Fibroblast of lung (primary cell): ENCODE results near the gene SPACA7. TPM values are rescaled to one million over a fixed set of nuclear protein-coding genes. Genes with fewer than 3 reads are reported as not detected.

Experiments
- DNase-seq, 2 donors: peaks; one replicate each; pipeline versions ENCODE4 v3.0.0 to v3.0.0-alpha.2; 2010; ENCODE audit warnings: low read depth in 2 of 2
- H2AFZ ChIP-seq: 2 replicates; pipeline ENCODE4 v1.5.1; 2012; ENCODE audit warnings: low read length, control low read depth, inconsistent platforms
- H3K27ac ChIP-seq: 2 replicates; pipeline ENCODE4 v1.5.1; 2011; ENCODE audit warnings: low read length, control low read depth; ENCODE audit not compliant: insufficient read depth
- H3K27me3 ChIP-seq: 2 replicates; pipeline ENCODE4 v1.5.1; 2011; ENCODE audit warnings: mild to moderate bottlenecking, low read length; ENCODE audit not compliant: control insufficient read depth, insufficient read depth
- H3K36me3 ChIP-seq: 2 replicates; pipeline ENCODE4 v1.5.1; 2011; ENCODE audit warnings: low read length; ENCODE audit not compliant: control insufficient read depth, insufficient read depth
- H3K4me1 ChIP-seq: 2 replicates; pipeline ENCODE4 v1.5.1; 2011; ENCODE audit warnings: low read length; ENCODE audit not compliant: control insufficient read depth, insufficient read depth; ENCODE audit errors: extremely low read depth
- H3K4me2 ChIP-seq: 2 replicates; pipeline ENCODE4 v1.5.1; 2011; ENCODE audit warnings: low read length, control low read depth; ENCODE audit not compliant: insufficient read depth; ENCODE audit errors: extremely low read depth
- H3K4me3 ChIP-seq, 4 experiments: fragments of 200-600 bp in 1 of 4; sonication (generic) in 1 of 4; replicated peaks in 1 of 4; 2 replicates each; pipeline ENCODE4 v1.5.1; 2011 to 2016; ENCODE audit warnings: low read length in 4 of 4, low read depth in 3 of 4, mild to moderate bottlenecking in 3 of 4, control low read depth in 2 of 4, inconsistent platforms in 1 of 4, mixed read lengths in 1 of 4; ENCODE audit not compliant: insufficient read depth in 1 of 4; ENCODE audit errors: control extremely low read depth in 1 of 4
- H3K79me2 ChIP-seq: 2 replicates; pipeline ENCODE4 v1.5.1; 2012; ENCODE audit warnings: mild to moderate bottlenecking, low read length, inconsistent platforms; ENCODE audit not compliant: control insufficient read depth, insufficient read depth
- H3K9ac ChIP-seq: 2 replicates; pipeline ENCODE4 v1.5.1; 2011; ENCODE audit warnings: mild to moderate bottlenecking, low read length, control low read depth; ENCODE audit not compliant: insufficient read depth
- H3K9me3 ChIP-seq: 2 replicates; pipeline ENCODE4 v1.5.1; 2012; ENCODE audit warnings: low read depth, low read length; ENCODE audit not compliant: control insufficient read depth, insufficient read depth
- H4K20me1 ChIP-seq: 2 replicates; pipeline ENCODE4 v1.5.1; 2011; ENCODE audit warnings: low read length; ENCODE audit not compliant: control insufficient read depth, insufficient read depth; ENCODE audit errors: extremely low read depth
- EZH2 ChIP-seq: IDR thresholded peaks from 2 replicates; pipeline ENCODE4 v1.5.1; 2012; ENCODE audit warnings: low read length, control low read depth, mild to moderate bottlenecking; ENCODE audit errors: missing control alignments
- polyA plus RNA-seq, 2 donors: library from polyadenylated mRNA; depleted of rRNA in 1 of 2; stranded (reverse) in 1 of 2; unstranded in 1 of 2; fragments of >200 nt; gene quantifications; 2 replicates each; pipeline ENCODE4 v1.2.1, GENCODE V29; 2011 to 2012; ENCODE audit warnings: missing spikeins in 1 of 2
- total RNA-seq: library from RNA; depleted of rRNA; stranded (reverse); fragments of >200 nt; gene quantifications from 2 replicates; pipeline ENCODE4 v1.2.1, GENCODE V29; 2014
- TF ChIP-seq, protein P1 (sequence below), 2 donors: IDR thresholded peaks in 1 of 2; conservative IDR thresholded peaks in 1 of 2; 1 replicate in 1 of 2; 2 replicates in 1 of 2; pipeline ENCODE4 v1.5.1; 2011 to 2012; ENCODE audit warnings: low read length in 2 of 2, control low read depth in 1 of 2, inconsistent platforms in 1 of 2, low read depth in 1 of 2, mild to moderate bottlenecking in 1 of 2

The SPACA7 gene
- total and polyA plus RNA-seq, 2 donors (not counting 1 experiment from before 2014, with no cell fraction given), result not detected

DNA sequence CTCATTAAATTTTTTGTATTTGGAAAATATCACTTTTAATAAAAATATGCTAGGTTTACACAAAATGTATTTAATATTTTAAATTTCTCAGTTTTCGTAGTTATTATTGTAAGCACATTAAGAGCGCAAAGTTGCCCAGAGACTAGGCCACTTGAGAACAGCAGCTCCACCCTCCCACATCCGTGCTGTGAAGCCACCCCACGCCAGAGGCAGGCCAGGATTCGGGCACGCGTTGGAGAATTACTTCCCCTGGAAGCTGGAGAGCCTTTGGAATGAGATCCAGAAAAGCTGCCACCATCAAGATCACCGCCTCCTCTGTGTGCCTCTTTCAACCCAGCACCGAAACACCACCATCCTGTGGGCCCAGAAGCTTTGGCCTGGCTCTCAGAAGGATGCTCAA, 41.0 kb upstream of the SPACA7 start:
- no peaks in the 10 kb centered on the region for H3K4me1 ChIP-seq
- no peak overlapping the region for H3K27ac ChIP-seq
- no peak for DNase-seq
- H3K4me3 ChIP-seq, result no peak overlapping the region
- H2AFZ ChIP-seq, result no peak overlapping the region
- H3K9ac ChIP-seq, result no peak overlapping the region
- H3K4me2 ChIP-seq, result no peak overlapping the region
- no peaks in the 10 kb centered on the region for H3K9me3 ChIP-seq
- TF ChIP-seq, protein P1, sequence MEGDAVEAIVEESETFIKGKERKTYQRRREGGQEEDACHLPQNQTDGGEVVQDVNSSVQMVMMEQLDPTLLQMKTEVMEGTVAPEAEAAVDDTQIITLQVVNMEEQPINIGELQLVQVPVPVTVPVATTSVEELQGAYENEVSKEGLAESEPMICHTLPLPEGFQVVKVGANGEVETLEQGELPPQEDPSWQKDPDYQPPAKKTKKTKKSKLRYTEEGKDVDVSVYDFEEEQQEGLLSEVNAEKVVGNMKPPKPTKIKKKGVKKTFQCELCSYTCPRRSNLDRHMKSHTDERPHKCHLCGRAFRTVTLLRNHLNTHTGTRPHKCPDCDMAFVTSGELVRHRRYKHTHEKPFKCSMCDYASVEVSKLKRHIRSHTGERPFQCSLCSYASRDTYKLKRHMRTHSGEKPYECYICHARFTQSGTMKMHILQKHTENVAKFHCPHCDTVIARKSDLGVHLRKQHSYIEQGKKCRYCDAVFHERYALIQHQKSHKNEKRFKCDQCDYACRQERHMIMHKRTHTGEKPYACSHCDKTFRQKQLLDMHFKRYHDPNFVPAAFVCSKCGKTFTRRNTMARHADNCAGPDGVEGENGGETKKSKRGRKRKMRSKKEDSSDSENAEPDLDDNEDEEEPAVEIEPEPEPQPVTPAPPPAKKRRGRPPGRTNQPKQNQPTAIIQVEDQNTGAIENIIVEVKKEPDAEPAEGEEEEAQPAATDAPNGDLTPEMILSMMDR (conservative IDR thresholded peaks at IDR 0.05 in 1 of 2, IDR thresholded peaks at IDR 0.05 in 1 of 2; ENCODE audit: low read depth in 1 of 2, low read length in 2 of 2), result no peak
- TF ChIP-seq EZH2, result no peak
- H3K79me2 ChIP-seq, result no peaks in the 10 kb centered on the region
- H3K27me3 ChIP-seq, result no peaks in the 10 kb centered on the region
- H4K20me1 ChIP-seq, result no peaks in the 10 kb centered on the region
- no peaks in the 10 kb centered on the region for H3K36me3 ChIP-seq

DNA sequence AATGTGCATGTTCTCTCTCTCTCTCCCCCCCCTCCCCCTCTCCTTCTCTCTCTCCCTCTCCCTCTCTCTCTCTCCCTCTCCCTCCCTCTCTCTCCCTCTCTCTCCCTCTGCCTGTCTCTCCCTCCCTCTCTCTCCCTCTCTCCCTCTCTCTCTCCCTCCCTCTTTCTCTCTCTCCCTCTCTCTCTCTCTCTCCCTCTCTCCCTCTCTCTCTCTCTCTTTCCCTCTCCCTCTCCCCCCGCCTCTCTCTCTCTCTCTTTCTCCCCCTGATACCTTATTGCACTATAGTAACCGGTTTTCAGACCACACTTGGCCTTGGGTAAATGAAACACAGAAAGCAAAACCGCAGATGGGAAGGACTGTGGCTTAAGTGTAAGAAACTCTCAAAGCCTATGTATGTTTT, 34.7 kb upstream of the SPACA7 start:
- Histone ChIP-seq H3K9ac (no peak overlapping the region), H4K20me1 (no peaks in the 10 kb centered on the region), H3K4me1 (no peaks in the 10 kb centered on the region), H3K79me2 (no peaks in the 10 kb centered on the region), H3K4me2 (no peak overlapping the region), H3K27ac (no peak overlapping the region), H3K27me3 (no peaks in the 10 kb centered on the region), H3K4me3 (no peak overlapping the region), H3K9me3 (no peaks in the 10 kb centered on the region), H3K36me3 (no peaks in the 10 kb centered on the region), H2AFZ (no peak overlapping the region)
- TF ChIP-seq, protein P1 (conservative IDR thresholded peaks at IDR 0.05 in 1 of 2, IDR thresholded peaks at IDR 0.05 in 1 of 2; ENCODE audit: low read depth in 1 of 2, low read length in 2 of 2), result no peak
- no peak for TF ChIP-seq EZH2
- no peak for DNase-seq

DNA sequence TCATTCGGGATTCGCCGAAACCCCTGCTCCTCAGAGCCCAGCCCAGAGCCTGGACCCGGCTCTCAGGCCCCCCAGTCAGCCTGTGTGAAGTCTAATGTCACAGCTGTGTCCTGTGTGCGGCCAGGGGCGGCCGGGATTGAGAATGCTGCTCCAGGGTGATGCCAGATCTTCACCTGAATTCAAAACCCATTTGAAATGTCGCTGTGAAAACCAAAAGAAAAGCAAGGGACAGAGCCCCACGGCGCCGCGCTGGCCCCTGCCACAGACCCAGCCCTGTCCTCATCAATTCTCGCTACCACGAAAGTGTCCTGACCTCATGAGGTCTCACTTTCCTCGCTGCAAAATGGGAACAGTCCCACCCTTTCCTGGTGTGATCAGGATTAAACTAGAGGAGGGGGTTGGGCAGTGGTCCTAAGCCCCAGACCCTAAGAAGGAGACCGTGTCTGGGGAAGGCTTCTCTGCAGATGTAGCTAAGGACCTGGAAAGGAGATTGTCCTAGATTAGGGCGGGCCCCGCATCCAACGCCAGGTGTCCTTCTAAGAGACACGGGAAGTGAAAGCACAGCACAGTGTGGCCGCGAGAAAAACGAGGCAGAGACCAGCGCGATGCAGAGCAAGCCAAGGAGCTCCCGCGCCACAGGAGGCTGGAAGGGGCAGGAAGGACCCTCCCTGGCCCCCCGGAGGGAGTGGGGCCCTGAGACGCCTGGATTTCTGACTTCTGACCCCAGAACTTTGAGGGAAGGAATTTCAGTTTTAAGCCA, 34.0 kb upstream of the SPACA7 start:
- Histone ChIP-seq H4K20me1 (no peaks in the 10 kb centered on the region), H3K4me3 (no peak overlapping the region), H3K36me3 (no peaks in the 10 kb centered on the region), H3K79me2 (no peaks in the 10 kb centered on the region), H3K9me3 (no peaks in the 10 kb centered on the region), H2AFZ (no peak overlapping the region), H3K4me2 (no peak overlapping the region), H3K27me3 (no peaks in the 10 kb centered on the region), H3K4me1 (no peaks in the 10 kb centered on the region), H3K9ac (no peak overlapping the region), H3K27ac (no peak overlapping the region)
- DNase-seq, result no peak
- no peak for TF ChIP-seq EZH2
- TF ChIP-seq, protein P1 (conservative IDR thresholded peaks at IDR 0.05 in 1 of 2, IDR thresholded peaks at IDR 0.05 in 1 of 2; ENCODE audit: low read depth in 1 of 2, low read length in 2 of 2), result no peak
